ENCODE measurements around the gene GAL3ST1. TPM values are rescaled to one million over a fixed set of nuclear protein-coding genes. Genes with fewer than 3 reads are reported as not detected.
"Not testable (repeated sequence)": the region's sequence is repeated elsewhere in the genome, so short reads cannot be mapped to it uniquely, and the experiment has no call there.

The GAL3ST1 gene
- total RNA-seq (2022) (not detected in 2 replicates), Bru-seq, nascent RNA (percentile 21 among the genes with signal in this experiment), BruChase-seq, experiment 1, labeled RNA remaining after a 6-hour chase (percentile 35 among the genes with signal in this experiment), BruChase-seq, experiment 2, labeled RNA remaining after a 2-hour chase (percentile 23 among the genes with signal in this experiment)
- long read RNA-seq = 0 reads

GRCh38 chr22:30574095-30574981 is at the start of gene GAL3ST1:
Gene GAL3ST1, minus strand, starts transcription at chr22:30574665. Its CDS starts 17,273 bp downstream, at chr22:30557392.
- Mint-ChIP-seq H3K27me3 (ENCODE audit: insufficient read depth, unreplicated experiment) (peaks cover 6% of the 10 kb centered on the region), H3K4me1 (ENCODE audit: insufficient read depth, unreplicated experiment) (peaks cover 5% of the 10 kb centered on the region), H3K36me3 (ENCODE audit: insufficient read depth, unreplicated experiment) (peaks cover 49% of the 10 kb centered on the region), H3K4me3 (ENCODE audit: unreplicated experiment) (no peak within 1 kb of the TSS), H3K9me3 (ENCODE audit: unreplicated experiment) (no peaks in the 10 kb centered on the region), H3K27ac (ENCODE audit: low read depth, unreplicated experiment) (no peak within 1 kb of the TSS)
- intact Hi-C loops (cut with micrococcal nuclease) = no loop called here
- DNase-seq (ENCODE audit: unreplicated experiment) = no peak
- BruUV-seq (replicated peaks) = no TSS peak
- CTCF ChIA-PET = no interaction called here
- no peak for TF ChIP-seq CTCF (IDR thresholded peaks at IDR 0.05; ENCODE audit: unreplicated experiment)
- POLR2A ChIA-PET = interaction anchor here (1.1 kb wide), 1 partner anchor 17 kb away, joined by 4 read pairs; the partner anchor contains the start of gene PES1

GRCh38 chr22:30619909-30620308 is 45.4 kb upstream of the GAL3ST1 start:
- H3K27me3 Mint-ChIP-seq (ENCODE audit: insufficient read depth, unreplicated experiment) = not testable (repeated sequence)
- CTCF ChIA-PET = interaction anchor here (1.2 to 1.5 kb wide), 3 partner anchors 14 to 144 kb away, joined by 5 read pairs; no protein-coding TSS in a partner anchor

GRCh38 chr22:30617819-30618218 is 43.4 kb upstream of the GAL3ST1 start:
- POLR2A ChIA-PET = interaction anchor here (0.6 kb wide), 2 partner anchors 11 to 1030 kb away, joined by 3 read pairs; no protein-coding TSS in a partner anchor

More at GRCh38 chr22:30619909-30620308, 45.4 kb upstream of the GAL3ST1 start:
- H3K9me3 Mint-ChIP-seq (ENCODE audit: unreplicated experiment); H3K36me3 Mint-ChIP-seq (ENCODE audit: insufficient read depth, unreplicated experiment); H3K4me3 Mint-ChIP-seq (ENCODE audit: unreplicated experiment); H3K4me1 Mint-ChIP-seq (ENCODE audit: insufficient read depth, unreplicated experiment); H3K27ac Mint-ChIP-seq (ENCODE audit: low read depth, unreplicated experiment); intact Hi-C loops (cut with micrococcal nuclease); BruUV-seq (replicated peaks); DNase-seq (ENCODE audit: unreplicated experiment): not testable (repeated sequence)
- POLR2A ChIA-PET = interaction anchor here (0.7 kb wide), 1 partner anchor 184 kb away, joined by 3 read pairs; no protein-coding TSS in a partner anchor

GRCh38 chr22:30615543-30615954 is 41.1 kb upstream of the GAL3ST1 start:
- H3K27ac Mint-ChIP-seq (ENCODE audit: low read depth, unreplicated experiment) = no peak overlapping the region
- no peak overlapping the region for H3K4me3 Mint-ChIP-seq (ENCODE audit: unreplicated experiment)
- BruUV-seq (replicated peaks) = no TSS peak
- intact Hi-C loops (cut with micrococcal nuclease) = no loop called here
- TF ChIP-seq CTCF (IDR thresholded peaks at IDR 0.05; ENCODE audit: unreplicated experiment) = no peak
- peaks cover 4% of the 10 kb centered on the region for H3K4me1 Mint-ChIP-seq (ENCODE audit: insufficient read depth, unreplicated experiment)
- CTCF ChIA-PET = interaction anchor here (1.3 to 1.6 kb wide), 2 partner anchors 11 to 19 kb away, joined by 3 to 4 read pairs; no protein-coding TSS in a partner anchor
- no peak for DNase-seq (ENCODE audit: unreplicated experiment)
- no peaks in the 10 kb centered on the region for H3K36me3 Mint-ChIP-seq (ENCODE audit: insufficient read depth, unreplicated experiment)
- no peaks in the 10 kb centered on the region for H3K27me3 Mint-ChIP-seq (ENCODE audit: insufficient read depth, unreplicated experiment)
- no peaks in the 10 kb centered on the region for H3K9me3 Mint-ChIP-seq (ENCODE audit: unreplicated experiment)
- POLR2A ChIA-PET = no interaction called here

More at GRCh38 chr22:30617819-30618218, 43.4 kb upstream of the GAL3ST1 start:
- Mint-ChIP-seq H3K4me3 (ENCODE audit: unreplicated experiment) (no peak overlapping the region), H3K27me3 (ENCODE audit: insufficient read depth, unreplicated experiment) (no peaks in the 10 kb centered on the region), H3K4me1 (ENCODE audit: insufficient read depth, unreplicated experiment) (peaks cover 4% of the 10 kb centered on the region), H3K9me3 (ENCODE audit: unreplicated experiment) (no peaks in the 10 kb centered on the region), H3K36me3 (ENCODE audit: insufficient read depth, unreplicated experiment) (no peaks in the 10 kb centered on the region), H3K27ac (ENCODE audit: low read depth, unreplicated experiment) (no peak overlapping the region)
- TF ChIP-seq CTCF (IDR thresholded peaks at IDR 0.05; ENCODE audit: unreplicated experiment) = no peak
- intact Hi-C loops (cut with micrococcal nuclease) = no loop called here
- CTCF ChIA-PET = interaction anchor here (1.5 kb wide), 1 partner anchor 17 kb away, joined by 3 read pairs; no protein-coding TSS in a partner anchor
- DNase-seq (ENCODE audit: unreplicated experiment) = no peak
- BruUV-seq (replicated peaks) = no TSS peak

All from MCF 10A (cell line).